GM18507 (cell line): ENCODE data around the gene CCDC192.
"Not testable (repeated sequence)": the region's sequence is repeated elsewhere in the genome, so short reads cannot be mapped to it uniquely, and the experiment has no call there.

Experiments used
- DNase-seq: peaks from one replicate; pipeline ENCODE4 v3.0.0; 2011; ENCODE audit warnings: low read depth; ENCODE audit not compliant: insufficient read length; ENCODE audit errors: extremely low spot score
- FAIRE-seq: peaks from 2 replicates; lab custom pipeline; 2011; peaks lifted over from hg19 to GRCh38; lab: Jason Lieb, UNC

The CCDC192 gene, protein sequence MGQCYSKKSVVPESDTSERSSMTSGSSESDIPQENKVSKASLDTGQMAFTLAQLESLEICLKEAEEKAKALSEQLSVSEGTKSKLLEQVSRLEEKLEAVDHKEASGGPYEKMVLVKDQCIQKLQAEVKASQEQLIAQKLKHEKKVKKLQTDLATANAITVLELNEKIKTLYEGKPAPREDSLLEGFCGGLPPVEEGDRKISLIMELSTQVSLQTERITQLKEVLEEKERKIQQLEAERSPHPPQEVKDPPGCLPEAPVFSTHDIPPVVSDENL

DNA sequence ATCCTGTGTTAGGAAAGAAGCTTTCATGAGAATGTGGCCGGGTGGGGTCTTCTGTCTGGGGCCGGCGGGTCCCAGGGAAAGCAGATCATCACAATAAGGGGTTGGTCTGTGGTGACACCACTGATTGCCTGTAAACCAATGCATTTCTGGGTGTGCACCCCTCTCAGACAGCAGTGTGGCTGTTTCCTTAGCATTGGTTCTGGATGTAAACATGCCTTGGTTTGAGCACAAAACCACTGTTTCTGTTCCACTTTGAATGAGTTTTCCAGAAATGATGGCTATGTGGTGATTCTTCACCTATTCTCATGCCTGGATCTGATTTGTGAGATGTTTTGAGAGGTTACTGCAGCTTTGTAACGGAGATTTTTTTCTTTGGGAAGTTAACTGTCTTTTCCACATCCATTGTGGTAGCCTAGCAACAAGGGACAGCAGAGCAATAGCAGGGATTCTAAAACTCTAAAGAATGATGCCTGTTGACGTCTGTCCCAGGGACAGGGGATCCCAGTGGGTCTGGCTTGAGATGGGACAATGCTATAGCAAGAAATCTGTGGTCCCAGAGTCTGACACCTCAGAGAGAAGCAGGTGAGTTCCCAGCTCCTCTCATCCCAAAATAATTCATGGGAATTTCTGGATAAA, at the start of gene CCDC192:
CCDC192 (plus strand) TSS at position 466 of the 636 bp plus-strand sequence; CDS start at position 521, 55 bp downstream.
- FAIRE-seq: no peak
- DNase-seq: no peak

DNA sequence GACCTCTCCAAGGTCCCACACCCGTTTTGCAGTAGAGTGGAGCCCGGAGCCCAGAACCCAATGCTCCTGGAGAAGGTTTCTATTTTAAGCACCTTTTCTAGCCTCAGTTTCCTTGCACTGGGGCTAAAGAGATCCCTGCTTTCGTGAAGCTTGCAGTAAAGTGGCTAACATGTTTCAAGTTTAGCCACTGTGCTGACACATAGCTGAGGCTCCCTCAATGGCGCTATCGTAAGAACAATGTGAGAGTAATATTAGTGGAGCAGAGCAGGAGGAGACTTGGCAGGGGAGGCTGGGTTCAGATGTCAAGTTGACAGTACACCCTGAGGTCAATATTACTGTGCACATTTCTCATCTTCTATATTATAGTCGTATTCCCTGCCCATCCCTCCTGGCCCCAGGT, 46.4 kb upstream of the CCDC192 start:
- FAIRE-seq: no peak
- DNase-seq: no peak

DNA sequence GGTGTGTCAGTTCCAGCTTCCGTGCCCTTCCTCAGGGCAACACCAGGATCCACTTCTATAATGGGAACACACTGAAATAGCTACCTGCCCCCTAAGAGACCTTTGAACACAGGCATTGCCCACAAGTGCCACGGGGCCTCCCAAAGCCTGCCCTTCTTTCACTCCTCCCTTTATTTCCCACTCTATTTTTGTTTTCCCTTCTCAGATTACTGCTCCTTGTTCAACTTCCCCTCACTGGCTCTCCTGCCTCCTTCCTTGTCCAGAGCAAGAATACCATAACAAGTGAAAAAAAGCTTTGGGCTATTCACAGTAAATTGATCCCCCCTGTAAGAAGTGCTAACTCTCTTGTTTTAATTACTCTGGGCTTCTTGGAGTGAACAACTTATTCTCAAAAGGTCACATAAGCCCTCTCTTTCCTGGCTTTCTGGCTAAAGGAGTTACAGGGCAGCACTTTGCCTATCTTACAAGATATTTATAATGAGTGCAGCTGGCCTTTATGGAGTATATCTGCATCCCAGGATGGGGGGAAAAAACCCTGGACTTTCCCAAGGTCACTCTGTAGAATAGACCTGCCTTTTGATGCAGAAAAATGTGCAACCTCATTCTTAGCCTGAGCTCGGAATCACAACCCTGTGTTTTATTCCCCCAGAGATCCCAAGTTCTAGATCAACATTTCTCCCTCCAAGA, 43.0 kb upstream of the CCDC192 start:
- DNase-seq (no peak), FAIRE-seq (no peak)

DNA sequence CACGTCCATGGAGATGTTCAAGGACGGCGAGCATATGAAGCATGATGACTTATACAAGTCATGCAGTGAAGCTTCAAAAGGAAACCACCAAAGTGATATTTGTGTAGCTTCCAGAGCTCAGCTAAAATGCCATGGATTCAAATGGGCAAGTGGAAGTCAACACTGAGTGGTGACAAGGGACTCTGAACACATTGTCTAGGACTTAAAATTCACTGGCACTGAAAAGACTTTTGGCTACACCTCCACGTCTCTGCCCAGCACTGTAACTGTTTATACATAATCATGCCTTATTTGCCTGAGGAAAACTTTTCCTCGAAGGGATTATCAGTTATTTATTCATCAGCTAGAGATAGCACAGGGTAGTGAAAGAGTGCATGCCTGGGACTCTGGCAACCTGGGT, 39.1 kb upstream of the CCDC192 start:
- DNase-seq: no peak
- no peak for FAIRE-seq

DNA sequence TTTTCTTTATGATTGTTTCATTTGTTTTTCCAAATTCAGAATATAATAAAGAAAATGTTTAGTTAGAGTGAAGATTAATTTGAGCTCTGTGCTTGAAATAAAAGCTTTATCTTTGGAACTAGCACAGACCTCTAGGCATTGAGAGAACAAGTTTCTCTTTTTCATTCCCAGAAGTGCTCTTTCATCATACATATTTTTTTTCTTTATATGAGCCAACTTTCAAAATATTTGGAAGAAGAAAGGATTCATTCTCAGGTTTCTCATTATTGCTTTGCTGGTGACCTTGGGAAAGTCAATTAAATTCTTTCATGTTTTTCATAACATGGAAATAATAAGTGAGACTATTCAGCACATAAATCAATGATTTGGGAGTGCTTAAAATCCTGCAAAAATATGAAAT, 37.5 kb upstream of the CCDC192 start:
- FAIRE-seq: no peak

DNA sequence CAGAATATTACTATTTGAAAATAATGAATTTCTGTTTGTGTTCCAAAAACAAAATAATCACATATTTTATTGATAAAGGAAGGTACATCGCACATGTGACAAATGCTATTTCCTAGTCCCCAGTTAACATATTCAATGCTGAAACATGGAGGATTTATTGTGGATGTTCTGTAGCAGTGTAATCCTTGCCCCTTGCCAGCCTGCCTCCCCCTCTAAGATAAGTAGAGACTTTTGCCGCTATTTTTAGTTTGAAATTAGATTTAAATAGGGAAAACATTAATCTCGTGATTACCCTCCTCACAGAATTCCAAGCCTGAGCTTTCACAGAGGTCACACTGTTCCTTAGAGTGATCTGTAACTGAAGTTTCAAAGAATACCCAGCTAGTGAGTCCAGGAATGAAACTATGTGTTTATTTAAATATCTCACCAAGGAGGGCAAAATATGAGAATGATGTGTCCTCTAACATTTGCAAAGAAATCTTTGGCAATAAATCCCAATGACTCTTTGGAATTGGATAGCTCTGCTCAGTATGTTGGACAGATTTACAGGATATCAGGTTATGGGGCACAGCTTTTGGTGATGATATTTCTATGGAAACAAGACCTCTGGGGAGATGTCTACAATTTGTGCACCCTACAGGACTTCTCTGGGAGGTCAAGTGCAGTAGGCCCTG, 37.0 kb upstream of the CCDC192 start:
- no peak for DNase-seq
- FAIRE-seq: no peak

More for the DNA sequence above, 37.5 kb upstream of the CCDC192 start:
- DNase-seq: no peak

DNA sequence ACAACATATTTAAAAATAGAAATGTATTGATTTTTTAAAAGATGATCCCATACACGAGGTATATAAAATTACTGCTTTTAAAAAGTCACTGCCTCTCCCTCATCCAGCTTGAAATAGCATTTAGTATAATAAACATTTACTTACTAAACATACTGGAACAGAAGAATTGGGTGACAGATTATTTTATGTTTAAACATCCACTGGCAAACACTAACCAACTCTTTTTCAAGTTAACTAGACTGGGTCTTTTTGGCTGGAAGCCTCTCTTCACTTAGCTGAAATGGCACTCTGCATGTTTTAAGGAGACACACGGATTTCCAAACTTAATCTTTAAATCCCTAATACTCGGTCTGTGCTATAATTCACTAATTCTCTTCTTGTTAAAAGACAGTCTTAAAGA, 35.3 kb upstream of the CCDC192 start:
- DNase-seq (no peak), FAIRE-seq (no peak)

DNA sequence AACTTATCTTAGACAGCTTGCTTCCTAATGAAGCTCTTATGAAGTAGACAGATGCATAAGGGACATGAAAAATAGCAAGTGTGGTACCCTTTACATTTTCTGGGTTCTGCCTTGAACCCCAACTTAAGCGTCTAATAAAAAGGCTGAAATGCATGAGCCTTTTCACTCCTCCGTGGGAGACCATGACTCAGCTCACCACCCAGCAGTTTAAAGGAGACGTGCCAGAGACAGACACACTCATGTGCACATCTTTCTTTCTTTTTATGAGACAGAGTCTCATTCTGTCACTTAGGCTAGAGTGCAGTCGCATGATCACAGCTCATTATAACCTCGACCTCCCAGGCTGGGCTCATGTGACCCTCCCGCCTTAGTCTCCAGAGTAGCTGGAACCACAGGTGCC, 32.0 kb upstream of the CCDC192 start:
- FAIRE-seq (no peak), DNase-seq (no peak)

DNA sequence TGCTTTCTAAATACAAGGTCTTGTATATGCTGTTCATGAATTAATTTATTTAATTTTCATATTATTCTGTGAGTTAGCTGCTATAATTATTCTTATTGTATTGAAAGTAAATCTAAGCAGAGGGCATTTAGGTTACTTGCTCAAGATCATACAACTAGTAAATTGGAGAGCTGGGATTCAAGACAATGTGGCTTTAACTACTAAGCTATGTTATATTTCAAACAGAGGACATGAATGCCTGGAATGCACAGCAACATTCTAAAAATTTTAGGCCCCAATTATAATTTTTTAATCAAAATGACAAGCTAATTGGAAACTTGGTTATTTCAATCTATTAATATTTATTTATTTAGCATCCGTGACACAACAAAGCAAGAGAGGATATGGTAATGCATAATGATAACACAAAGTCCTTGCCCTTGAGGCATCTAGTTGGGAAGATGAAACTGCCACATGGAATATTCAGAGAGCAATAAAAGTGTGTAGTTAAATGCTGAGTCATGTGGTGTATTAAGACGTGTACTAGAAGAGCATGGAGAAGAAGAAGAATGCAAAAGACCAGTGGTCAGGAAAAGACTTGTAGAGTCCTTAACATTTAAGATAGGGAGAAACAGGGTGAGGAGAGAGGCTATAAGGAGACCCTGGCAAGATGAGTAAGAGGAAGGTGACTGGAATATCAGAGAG, 29.9 kb upstream of the CCDC192 start:
- FAIRE-seq (no peak), DNase-seq (no peak)

DNA sequence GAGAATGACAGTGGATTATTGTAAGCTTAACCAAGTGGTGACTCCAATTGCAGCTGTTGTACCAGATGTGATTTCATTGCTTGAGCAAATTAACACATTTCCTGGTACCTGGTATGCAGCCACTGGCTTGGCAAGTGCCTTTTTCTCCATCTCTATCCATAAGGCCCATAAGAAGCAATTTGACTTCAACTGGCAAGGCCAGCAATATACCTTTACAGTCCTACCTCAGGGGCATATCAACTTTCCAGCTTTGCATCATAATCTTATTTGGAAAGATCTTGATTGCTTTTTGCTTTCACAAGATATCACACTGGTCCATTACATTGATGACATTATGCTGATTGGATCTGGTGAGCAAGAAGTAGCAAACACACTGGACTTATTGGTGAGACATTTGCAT, 26.2 kb upstream of the CCDC192 start:
- not testable (repeated sequence) for DNase-seq, FAIRE-seq

DNA sequence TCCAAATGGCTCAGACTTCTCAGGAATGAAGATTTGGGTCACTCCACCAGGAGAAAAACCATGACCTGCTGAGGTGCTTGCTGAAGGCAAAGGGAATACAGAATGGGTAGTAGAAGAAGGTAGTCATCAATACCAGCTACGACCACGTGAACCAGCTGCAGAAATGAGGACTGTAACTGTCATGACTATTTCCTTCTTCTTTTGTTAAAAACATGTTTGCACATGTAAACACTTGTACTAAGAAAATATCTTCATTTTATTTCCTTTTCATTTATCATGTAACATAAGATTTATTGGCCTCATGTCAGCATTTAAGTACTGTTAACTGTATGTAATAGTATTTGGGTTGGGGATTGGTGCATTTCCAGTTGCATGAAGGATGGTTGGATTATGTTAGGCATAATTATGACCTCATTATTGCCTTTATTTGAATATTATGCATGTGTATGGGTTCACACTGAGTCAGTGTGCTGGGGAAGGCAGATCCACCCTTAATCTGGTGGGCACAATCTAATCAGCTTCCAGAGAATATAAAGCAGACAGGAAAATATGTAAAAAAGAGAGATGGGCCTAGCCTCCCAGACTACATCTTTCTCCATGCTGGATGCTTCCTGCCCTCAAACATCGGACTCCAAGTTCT, 23.4 kb upstream of the CCDC192 start:
- not testable (repeated sequence) for FAIRE-seq, DNase-seq

DNA sequence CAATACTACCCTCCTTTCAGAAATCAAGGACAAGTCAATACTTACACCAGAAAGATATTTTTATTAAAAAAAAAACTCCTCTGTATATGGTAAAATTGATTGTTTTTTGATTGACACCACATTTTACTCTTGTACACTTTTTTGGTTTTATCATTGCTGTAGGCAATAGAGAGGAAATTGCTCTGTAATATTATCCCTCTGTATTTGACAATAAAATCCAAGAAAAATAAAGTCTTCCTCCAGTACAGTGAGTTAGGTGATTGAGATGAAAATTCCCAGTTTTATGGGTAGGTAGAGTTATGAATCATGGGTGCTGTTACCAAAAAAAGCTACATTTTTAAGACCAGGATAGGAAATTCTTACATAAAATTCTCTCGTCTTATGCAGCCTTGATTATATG, 22.6 kb upstream of the CCDC192 start:
- DNase-seq (no peak), FAIRE-seq (no peak)

DNA sequence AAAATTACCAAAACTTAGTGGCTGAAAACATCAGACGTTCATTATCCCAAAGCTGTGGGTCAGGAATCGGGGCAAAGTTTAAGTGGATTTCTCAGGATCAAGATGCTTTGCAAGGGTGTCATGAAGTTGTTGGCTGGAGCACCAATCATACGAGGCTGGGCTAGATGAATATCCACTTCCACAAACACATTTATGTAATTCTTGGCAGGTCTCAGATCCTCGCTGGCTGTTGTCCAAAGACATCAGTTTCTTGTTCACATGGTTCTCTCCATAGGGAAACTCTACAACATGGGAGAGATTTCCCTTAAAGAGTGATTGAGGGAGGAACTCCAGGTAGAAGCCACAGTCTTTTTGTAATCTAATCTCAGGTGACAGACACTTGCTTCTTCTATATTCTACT, 20.2 kb upstream of the CCDC192 start:
- DNase-seq (no peak), FAIRE-seq (no peak)

DNA sequence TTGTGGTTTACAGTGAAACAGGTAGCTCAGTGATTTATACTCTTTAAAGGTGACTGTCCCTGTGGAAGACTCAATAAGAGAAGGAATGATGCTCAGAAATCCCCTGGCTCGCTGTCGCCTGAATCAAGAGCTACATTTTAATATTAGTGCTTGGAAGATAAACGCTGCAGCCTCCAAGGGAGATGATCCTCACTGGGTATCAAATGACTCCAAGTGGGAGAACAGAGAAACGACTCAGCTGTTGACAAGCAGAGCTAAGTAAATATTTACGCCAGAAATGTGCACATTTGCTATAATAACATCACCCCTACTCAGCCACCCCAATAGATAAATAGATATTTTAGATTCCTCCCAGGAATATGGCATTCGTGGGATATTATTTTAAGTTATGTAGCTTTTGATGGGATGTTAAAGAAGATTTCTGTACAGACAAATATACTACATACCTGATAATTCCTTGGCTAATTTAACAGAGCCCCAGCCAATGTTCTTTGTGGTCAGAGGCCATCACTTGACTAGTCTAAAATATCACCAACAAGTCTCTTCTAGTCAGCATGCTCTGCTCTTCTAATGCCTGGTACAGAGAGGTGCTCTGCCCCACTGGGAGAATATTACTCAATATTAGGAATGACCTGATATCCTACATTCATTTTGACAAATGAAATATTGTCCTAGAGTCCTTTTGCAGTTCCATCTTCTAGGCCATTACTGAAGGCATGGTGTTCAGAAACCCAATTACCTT, 18.3 kb upstream of the CCDC192 start:
- no peak for DNase-seq

DNA sequence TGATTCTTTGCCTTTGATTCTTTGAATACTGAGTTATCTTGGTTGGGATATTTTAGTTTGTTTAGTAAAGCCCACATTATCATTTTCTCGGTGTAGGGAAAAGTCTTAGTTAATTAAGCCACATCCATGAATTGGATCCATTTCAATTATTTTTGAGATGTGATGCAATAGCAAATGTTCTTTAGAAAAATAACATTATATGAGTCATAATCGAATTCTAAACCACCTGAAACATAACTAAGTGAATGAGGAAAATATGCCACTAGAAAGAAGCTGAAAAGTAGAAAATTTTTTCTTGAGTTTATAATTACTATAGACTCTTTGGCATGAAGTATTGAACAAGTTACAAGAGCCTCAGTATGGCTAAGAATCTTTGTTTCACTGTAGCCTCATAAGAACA, 17.5 kb upstream of the CCDC192 start:
- no peak for FAIRE-seq
- DNase-seq: no peak

More for the DNA sequence above, 18.3 kb upstream of the CCDC192 start:
- FAIRE-seq: no peak

DNA sequence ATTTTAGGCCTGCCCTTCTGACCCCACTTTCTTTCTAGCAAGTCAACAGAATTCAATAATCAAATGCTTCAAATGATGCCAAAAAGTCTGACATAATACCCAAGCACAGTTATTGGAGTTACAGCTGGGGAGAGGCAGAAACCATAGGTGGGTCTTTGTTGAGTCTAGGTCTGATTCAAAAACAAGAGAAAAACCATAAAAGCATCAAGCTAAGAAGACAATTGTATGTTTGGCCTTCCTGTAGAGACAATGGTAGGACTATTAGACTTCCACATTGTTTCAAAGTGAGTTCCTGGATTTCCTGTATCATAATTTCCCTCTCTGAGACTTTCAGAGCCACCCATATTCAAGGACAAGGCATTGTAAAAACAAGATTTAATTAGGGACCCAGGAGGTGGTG, 16.8 kb upstream of the CCDC192 start:
- FAIRE-seq: no peak
- DNase-seq: no peak

DNA sequence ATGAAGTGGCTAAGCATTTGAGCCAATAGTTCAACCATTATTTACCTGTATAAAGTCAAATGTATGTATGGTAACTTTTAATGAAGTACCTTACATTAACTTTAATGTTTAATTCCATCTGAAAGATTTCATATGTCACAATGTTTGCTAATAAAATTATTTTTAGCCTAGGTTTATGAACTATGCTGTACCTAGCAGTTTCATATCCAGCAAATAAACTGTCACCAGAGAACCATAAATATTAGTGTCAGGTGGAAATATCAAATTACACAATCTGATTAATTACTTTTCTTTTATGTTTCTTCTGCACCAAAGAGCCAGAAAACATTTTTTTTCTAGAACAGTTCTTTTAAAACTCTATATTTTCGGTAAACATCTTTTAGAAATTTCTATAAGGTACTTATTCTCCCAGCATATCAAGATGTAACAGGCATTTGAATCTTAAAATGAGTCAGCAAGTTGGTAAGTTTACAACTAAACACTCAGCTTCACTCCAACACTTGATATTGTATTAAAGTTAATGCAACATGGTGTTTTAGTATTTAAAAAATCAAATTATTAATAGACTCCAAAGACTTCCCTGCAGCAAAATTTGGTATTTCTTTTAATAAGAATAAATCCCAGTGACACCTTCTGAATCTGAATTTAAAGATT, 8.5 kb upstream of the CCDC192 start:
- DNase-seq: no peak
- FAIRE-seq: no peak

DNA sequence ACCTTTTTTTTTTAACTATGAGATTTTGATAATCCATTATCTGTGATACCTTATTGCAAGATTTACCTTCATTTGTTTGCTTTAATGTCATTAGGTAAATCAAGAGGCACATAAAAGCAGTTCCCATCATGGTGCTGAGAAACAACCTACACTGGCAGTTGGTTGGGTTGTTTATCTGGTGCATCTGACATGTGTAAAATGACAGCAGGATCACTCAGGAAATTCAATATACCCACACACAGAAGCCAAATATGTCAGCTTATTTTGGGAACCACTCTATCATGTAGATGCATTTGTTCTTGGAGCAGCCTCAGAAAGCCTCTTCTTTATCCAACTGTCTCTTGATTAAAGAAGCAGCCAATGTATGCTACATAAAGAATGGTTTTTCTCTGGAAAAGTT, 7.8 kb upstream of the CCDC192 start:
- peak; percentile 59 for FAIRE-seq
- DNase-seq: no peak
